Measurements from ENCODE around the gene DUSP12. TPM values are rescaled to one million over a fixed set of nuclear protein-coding genes. Genes with fewer than 3 reads are reported as not detected.

Gene DUSP12, protein sequence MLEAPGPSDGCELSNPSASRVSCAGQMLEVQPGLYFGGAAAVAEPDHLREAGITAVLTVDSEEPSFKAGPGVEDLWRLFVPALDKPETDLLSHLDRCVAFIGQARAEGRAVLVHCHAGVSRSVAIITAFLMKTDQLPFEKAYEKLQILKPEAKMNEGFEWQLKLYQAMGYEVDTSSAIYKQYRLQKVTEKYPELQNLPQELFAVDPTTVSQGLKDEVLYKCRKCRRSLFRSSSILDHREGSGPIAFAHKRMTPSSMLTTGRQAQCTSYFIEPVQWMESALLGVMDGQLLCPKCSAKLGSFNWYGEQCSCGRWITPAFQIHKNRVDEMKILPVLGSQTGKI
- 10 to 100 TPM; 10.2 to 24.5 (median 18.8) TPM for total RNA-seq

DNA sequence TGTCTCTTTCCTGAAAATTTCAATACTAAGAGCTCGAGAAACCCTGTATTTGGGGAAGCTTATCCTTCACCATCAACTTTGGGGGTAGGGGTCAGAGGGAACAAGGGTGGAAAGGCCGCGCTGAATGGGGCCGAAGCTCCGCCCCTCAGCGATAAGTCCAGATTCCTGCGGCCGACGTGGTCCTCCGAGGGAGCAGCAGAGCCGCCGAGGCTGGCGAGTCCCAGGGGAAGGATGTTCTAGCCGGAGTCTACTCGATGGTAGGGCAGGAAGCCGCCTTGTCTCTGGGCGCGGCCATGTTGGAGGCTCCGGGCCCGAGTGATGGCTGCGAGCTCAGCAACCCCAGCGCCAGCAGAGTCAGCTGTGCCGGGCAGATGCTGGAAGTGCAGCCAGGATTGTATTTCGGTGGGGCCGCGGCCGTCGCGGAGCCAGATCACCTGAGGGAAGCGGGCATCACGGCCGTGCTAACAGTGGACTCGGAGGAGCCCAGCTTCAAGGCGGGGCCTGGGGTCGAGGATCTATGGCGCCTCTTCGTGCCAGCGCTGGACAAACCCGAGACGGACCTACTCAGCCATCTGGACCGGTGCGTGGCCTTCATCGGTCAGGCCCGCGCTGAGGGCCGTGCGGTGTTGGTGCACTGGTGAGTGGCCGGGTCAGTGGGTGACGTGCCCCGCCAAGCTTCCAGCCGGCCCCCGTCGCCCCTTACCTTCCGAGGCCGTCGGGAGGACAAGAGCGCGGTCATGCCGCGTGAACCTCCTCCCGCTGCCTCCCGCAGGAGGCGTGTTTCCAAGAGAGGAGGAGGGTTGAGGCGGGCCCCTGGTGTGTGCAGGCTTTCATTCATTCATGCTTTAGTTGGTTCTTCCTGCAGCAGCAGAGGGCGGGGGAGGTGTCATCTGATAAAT is at the start of gene DUSP12:
DUSP12 (plus strand) TSS at position 278 of the 899 bp plus-strand sequence; CDS start at position 294, 16 bp downstream.
- WGBS, 2 donors: 1 to 2% methylated on average over 26 to 50 of the region's 65 CpGs
- peak; percentile 87 to 98 for DNase-seq (ENCODE audit: low spot score in 2 of 2)
- TF ChIP-seq CTCF (IDR thresholded peaks at IDR 0.05) (no peak), POLR2A (IDR thresholded peaks at IDR 0.05) (no peak)
- intact Hi-C loops (cut with DNase I; ENCODE audit: low total_unique reads): no loop called here
- peak within 1 kb of the TSS; percentile 84 for H3K4me3 ChIP-seq (ENCODE audit: low read depth, poor library complexity, severe bottlenecking)

DNA sequence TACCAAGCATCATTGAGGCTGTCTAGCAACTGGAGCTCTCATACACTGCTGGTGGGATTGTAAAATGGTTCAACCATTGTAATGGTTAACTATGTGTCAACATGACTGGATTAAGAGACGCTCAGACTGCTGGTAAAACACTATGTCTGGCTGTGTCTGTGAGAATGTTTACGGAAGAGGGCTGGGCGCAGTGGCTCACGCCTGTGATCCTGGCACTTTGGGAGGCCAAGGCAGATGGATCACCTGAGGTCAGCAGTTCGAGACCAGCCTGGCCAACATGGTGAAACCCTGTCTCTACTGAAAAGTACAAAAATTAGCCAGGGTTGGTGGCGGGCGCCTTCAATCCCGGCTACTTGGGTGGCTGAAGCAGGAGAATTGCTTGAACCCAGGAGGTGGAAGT is 47.3 kb upstream of the DUSP12 start:
- no peak for DNase-seq (ENCODE audit: low spot score in 2 of 2)
- H3K4me3 ChIP-seq (ENCODE audit: low read depth, poor library complexity, severe bottlenecking): no peak overlapping the region
- TF ChIP-seq CTCF (IDR thresholded peaks at IDR 0.05): no peak
- no peak for TF ChIP-seq POLR2A (IDR thresholded peaks at IDR 0.05)
- 80 to 85% methylated on average over 8 of the region's 8 CpGs for WGBS, 2 donors
- intact Hi-C loops (cut with DNase I; ENCODE audit: low total_unique reads): no loop called here

GRCh38 chr1:161705537-161705936 is 44.0 kb upstream of the DUSP12 start:
- WGBS, 2 donors: 80 to 83% methylated on average over 4 of the region's 4 CpGs
- intact Hi-C loops (cut with DNase I; ENCODE audit: low total_unique reads): no loop called here
- no peak overlapping the region for H3K4me3 ChIP-seq (ENCODE audit: low read depth, poor library complexity, severe bottlenecking)
- TF ChIP-seq POLR2A (IDR thresholded peaks at IDR 0.05): no peak
- DNase-seq (ENCODE audit: low spot score in 2 of 2): no peak

GRCh38 chr1:161706113-161706481 is 43.5 kb upstream of the DUSP12 start:
- TF ChIP-seq CTCF (IDR thresholded peaks at IDR 0.05): no peak
- no peak for TF ChIP-seq POLR2A (IDR thresholded peaks at IDR 0.05)
- no peak overlapping the region for H3K4me3 ChIP-seq (ENCODE audit: low read depth, poor library complexity, severe bottlenecking)
- intact Hi-C loops (cut with DNase I; ENCODE audit: low total_unique reads): no loop called here
- WGBS, 2 donors: 77 to 95% methylated on average over 3 of the region's 3 CpGs
- DNase-seq (ENCODE audit: low spot score in 2 of 2): no peak

DNA sequence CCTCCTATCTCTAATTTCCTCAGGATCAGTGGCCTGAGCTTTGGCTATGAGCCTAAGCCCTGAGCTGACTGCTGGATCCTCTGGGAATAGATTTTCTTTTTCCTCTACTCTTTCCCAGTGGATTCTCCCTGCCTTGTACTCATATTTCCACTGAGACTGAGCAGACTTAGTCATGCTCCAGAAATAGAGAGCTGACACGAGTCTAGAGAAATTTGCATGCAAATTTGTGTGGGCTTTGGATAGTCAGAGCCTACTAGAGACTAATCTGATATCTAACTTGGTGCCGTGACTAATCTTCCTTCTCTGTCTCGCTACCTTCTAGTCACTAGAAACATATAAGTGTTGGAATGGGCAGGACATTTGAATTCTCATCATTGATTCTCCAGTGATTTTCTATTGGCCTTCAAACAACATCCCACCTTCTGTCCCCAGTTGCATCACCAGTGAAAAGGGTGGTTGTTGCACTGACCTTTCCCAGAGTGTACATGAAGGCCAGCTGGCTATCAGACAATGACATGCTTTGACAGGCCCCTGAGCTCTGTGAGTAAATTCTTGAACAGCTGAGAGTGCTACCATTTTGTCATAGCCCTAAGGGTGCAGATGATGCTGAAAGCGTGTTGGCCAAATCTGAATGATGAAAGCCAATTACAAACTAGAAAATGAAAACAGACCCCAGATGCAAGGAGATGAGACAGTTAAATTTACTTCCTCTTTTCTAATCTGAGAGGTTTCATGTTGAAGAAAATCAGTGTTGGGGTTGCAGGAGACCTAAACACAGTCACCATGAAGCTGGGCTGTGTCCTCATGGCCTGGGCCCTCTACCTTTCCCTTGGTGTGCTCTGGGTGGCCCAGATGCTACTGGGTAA is 42.9 kb upstream of the DUSP12 start, which contains the start of gene FCRLA:
FCRLA (plus strand) TSS at position 748 of the 866 bp plus-strand sequence; CDS start at position 784, 36 bp downstream.
- no peak for DNase-seq (ENCODE audit: low spot score in 2 of 2)
- 24 to 31% methylated on average over 4 of the region's 4 CpGs for WGBS, 2 donors
- no peak for TF ChIP-seq CTCF (IDR thresholded peaks at IDR 0.05)
- intact Hi-C loops (cut with DNase I; ENCODE audit: low total_unique reads): no loop called here
- no peak within 1 kb of the TSS for H3K4me3 ChIP-seq (ENCODE audit: low read depth, poor library complexity, severe bottlenecking)
